ENCODE measurements around the gene USP28.
"Not testable (repeated sequence)": the region's sequence is repeated elsewhere in the genome, so short reads cannot be mapped to it uniquely, and the experiment has no call there.

Gene USP28

DNA sequence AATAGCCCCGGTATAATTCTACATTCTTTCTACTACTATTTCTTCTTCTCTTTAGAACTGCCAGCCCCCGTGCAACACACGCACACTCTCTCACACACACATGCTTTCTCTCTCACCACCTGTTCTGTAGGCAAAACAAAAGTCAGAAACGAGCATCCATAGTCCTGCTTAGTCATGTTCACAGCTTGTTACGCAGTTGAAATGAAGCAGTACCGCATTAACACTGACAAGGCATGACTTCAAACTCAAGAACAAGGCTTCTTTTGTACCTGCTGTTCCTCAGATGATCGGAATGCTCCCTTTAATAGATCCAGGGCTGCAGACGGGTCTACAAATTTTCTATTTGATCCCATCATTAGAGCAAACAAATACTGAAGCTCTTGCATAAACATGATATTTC lies 42.2 kb downstream of the USP28 start:
- no peak for DNase-seq

DNA sequence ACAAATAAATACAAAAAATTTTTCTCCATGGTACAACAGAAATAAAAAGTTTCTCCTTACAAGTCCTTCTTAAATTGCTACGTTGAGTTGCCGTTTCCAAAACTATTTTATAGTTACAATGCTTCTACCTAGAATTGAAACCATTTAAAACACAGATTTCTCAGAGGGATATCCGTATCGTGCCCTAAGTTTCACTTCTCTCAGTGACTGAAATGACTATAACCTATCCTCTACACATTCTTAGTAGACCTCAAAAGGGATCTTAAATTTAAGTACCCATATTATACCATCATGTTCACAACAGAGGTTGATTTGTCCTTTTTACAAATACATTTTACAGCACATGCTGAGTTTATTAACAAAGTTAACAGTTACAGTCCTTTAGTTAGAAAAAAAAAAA lies 44.1 kb downstream of the USP28 start:
- no peak for DNase-seq

DNA sequence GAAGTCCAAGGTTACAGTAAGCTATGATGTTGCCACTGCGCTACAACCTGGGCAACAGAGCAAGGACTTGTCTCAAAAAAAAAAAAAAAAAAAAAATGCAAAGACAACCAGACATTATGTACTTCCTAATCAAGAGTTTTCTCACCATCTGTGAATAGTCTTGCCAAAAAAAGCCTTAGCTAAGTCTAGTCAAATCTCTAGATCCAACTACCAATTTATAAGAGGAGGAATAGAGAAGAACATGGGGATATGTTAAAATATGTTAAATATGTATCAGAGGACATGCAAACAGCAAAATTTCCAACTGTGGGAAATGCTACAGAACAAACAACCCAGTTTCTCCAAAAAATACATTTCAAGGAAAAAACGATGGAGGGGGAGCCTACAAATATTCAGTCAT lies 45.6 kb downstream of the USP28 start:
- DNase-seq, result no peak

DNA sequence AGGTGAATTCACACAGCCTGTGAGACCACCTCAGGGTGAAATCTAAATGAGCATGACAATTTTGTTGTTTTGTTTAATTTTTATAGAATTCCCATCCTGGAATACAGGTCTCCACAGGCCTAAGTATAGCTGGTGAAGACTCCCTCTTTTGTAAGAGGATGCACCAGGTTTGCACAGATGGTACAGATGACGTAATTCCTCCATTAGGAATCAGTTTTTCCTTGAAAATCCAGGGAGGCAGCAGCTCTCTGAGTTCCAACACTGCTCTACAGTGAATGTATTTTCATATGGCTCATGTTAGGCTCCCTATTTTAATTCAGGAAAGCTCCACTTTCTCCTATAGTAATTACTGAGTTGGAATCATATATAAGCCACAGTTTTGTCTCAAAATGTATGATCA lies 47.2 kb downstream of the USP28 start:
- no peak for DNase-seq

DNA sequence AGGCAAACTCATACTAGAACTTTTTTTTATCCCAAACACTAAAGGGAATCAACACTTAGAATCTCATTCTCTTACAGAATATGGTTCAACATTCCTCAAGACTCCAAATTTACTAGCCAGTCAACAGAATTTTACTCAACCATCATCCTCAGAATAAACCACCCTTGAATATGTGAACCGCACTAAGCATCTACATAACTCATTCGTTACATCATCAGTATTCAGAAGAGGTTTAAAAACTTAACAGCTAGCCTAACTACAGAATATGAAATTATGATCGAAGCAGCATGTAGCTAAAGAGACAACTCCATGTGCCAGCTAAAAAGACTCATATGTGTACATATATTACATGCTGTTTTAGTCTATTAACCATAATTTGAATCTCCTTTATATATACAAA lies 47.9 kb downstream of the USP28 start:
- DNase-seq, result no peak

DNA sequence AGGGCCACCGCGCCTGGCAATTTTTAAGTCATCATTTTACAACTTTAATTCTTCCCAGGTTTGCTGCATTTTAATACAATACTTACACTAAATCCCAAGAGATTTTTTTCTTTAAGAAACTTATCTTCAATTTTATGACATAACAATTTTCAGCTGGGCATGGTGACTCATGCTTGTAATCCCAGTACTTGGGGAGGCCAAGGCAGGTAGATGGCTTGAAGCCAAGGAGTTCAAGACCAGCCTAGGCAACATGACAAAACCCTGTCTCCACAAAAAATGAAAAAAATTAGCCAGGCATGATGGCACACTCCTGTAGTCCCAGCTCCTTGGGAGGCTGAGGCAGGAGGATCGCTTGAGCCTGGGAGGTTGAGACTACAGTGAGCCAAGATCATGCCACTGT lies 56.9 kb downstream of the USP28 start:
- no peak for DNase-seq

DNA sequence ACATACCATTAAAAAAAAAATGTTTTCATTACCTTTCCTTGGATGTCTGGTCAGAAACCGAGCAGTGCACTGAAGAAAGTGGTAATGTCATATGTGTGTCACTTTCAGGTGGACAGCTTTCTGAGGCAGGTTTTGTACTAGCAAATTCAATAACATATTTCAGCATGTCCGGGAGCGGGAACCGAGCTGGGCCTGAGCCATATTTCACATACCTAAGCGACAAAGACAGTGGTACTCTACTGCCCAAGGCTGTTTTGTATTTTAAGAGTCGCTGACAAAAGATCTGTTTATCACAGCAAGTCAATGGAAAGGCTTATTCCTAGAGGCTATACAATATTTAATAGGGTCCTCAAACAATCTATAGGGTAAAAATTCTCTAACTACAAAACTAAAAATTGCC lies 57.7 kb downstream of the USP28 start:
- no peak for DNase-seq

DNA sequence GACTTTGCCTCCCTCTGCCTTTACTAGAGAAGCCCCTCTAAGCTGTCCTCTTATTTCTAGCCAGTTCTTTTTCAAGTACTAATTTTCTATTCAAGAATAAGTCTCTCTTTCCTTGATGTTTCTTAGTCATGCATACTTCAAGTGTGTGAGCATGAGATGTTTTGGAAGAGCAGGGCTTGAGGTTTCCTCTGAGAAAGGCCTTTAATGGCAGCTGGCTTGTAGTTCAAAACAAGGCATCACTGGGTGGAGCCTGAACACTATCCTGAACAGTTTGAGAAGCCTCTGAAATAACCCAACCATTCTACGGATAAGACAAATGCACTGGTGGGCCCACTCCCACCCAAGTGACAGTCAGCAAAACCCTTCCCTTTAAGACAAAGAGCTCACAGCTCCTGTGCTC lies 58.2 kb downstream of the USP28 start:
- DNase-seq, result no peak

DNA sequence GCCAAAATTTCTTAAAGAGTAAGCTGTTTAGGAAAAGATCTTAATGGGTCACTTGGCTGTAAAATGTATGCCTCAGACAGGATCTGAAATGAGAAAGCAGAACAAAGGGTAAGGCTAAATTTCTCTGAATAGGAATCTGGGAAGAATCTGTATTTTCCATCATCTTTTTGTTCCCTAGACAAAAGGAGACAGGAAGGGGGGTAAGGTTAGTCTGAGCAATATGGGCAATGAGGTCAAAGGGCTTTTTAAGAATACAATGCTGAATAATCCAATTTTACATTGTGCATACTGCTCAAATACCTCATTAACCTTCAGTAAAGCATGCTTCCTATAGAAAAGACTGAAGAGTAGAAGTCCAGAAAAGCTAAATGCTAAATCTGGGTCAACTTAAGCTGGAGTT lies 61.2 kb downstream of the USP28 start:
- DNase-seq, result no peak

DNA sequence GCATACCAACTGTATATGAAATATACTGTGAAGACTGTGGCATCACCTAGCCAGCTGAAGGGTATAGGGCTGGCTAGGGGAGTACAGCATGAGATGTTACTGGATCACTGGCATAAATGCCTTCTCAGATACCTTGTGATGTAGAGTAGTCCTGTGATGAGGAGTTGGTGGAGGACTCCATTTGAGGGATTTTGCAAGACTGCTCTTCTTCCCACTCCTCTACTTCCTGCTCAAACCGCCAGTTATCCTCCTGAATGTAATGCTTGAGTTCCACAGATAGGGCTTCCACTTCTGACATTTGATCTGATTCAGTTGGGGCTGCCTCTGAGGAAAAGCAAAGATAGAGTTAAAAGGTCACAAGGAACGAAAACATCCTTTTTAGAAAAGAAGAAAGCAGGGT lies 66.4 kb downstream of the USP28 start:
- no peak for DNase-seq

DNA sequence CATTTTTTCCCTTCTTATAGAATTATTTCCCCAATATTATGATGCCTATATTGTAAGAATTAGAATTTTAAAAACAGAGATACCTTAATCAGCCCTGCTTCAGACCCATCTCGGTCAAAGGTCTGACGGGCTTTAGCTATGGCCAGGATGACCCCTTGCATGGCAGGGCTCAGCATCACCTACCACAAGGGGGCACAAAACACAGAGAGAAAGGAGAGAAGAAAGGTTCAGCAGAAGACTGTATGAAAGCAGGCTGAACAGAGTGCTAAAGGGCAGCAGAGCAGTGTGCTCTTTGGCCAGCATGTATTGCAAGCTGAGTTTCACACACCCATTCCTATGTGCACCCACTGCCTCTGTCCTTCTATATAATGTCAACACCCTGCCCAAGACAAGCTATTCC lies 69.0 kb downstream of the USP28 start:
- no peak for DNase-seq

DNA sequence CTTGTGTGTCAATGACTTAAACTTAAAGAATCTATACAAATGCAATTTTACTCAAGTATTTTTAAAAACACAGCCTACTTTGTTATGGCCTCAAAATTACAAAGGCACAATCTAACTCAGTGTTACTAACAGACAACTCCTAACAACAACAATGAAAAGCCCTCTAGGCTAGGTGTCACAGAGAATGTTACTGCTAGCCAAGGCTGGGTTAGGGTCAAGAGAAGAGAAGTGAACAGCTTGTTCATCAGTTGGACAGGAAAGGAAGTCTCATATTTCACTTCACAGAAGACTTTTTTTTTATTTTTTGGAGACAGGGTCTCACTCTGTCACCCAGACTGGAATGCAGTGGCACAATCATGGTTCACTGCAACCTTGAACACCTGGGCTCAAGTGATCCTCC lies 69.7 kb downstream of the USP28 start:
- no peak for DNase-seq

DNA sequence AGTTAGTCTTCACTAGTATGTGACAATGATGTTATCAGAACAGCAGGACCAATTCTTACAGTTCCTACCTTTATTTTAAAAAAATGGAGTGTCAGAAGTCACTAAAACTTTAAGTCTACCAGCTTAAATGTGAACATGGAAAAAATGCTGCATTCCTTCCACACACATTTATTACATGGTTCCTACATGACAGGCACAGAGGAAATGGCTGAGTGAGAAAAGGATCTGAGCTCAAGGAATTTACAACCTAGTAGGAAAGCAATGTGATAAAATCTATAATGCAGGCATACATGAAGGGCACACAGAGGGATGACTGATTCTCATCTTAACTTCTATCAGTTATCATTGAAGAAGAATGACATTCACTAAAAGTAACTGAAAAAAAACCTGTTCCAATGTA lies 72.8 kb downstream of the USP28 start:
- no peak for DNase-seq

DNA sequence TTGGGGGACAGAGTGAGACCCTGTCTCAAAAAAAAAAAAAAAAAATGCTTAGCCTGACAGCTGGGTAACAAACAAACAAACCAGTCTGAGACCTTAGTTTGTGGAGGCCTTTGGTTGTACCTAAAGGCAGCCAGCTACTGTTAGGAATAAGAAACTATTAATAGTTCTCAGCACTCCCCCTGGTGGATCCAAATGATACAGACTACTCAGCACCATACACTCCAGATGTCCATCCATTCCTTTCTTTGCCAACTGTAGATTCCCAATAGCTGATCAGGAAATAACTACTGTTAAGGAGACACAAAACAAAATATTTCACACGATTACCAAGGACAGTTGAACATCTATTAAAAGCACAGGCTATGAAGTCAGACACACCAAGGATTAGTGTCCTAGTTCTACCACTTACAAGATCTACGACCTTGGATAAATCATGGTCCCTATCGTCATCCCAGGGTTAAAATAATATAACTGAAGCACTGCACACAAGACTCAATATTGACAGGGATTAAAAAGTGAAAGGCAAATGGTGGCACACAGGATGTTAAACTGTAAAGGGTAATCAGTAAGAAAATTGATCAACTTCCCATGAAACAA lies 78.6 kb downstream of the USP28 start:
- peak; percentile 27 for DNase-seq

DNA sequence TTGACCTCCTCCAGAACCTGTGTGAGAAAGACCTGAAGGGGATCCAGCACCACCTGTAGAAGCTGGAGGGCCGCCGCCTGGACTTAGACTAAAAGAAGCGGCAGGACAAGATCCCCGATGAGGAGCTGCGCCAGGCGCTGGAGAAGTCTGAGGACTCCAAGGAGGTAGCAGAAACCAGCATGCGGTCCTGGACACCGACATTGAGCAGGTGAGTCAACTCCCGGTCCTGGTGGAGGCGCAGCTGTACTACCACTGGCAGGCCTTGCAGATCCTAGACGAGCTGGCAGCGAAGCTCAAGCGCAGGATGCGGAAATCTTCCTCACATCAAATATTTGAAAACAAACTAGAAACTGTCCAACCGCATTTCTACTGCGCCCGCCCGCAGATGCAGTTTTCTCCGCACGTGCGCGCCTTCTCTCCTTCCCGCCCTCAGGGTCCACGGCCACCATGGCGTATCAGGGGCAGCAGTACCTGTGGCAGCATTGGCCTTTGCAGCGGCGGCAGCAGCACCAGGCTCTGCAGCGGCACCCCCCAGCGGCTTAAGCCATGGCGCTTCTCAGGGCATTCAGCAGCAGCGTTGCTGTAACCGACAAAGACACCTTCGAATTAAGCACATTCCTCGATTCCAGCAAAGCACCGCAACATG lies 85.6 kb downstream of the USP28 start:
- DNase-seq, result no peak

DNA sequence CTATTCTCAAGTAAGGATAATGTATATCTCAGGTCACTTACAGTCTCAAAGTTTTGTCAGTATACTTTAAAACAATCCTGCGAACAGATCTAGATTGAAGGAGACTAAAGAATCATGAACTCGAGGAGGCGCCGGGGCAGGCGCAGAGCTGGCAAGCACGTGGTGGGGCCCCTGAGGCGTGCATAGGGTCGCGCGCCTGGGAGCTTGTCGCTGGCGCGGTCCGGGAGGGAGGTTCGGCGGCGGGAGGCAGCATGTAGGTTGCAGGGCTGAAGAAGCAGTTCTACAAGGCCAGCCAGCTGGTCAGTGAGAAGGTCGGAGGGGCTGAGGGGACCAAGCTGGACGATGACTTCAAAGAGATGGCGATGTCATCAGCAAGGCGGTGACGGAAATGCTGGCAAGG lies 86.4 kb downstream of the USP28 start:
- DNase-seq, result not testable (repeated sequence)

DNA sequence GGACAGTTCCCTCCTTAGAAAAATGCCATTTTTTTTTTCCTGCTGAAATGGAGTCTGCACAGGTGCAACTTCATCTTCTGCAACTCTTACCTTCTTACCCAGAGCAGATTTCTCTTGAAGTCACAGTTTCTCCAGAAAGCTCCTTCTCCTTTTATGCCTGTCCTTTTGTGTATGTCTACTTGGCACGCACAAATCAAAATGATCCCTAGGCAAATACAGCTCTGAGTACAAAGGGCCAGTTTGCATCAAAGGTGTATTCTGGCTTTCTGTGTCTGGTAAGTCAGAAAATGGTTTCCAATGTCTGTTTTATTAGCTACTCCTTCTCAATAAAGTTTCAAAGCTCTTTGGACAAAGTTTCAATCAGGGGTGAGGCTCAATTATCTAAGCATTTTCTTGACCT lies 93.2 kb downstream of the USP28 start:
- DNase-seq, result no peak

DNA sequence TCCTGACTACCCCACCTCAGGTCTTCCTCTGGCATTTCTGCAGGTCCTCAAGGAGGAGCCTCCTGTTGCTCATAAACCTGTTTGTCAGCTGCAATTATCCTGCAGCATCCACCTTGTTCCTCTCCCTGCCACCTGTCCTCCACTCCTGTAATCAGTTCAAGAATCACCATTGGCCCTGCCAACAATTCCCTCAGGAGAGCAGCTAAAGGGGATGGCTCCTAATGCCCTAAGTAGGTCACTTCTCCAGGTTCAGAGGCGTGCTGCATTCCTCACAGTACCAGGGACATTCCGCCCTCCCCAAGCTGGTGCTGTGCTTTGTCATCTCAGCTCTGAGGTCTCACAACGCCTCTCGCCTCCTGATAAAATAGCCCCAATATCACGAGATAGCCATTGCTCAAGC lies 93.7 kb downstream of the USP28 start:
- DNase-seq, result no peak

DNA sequence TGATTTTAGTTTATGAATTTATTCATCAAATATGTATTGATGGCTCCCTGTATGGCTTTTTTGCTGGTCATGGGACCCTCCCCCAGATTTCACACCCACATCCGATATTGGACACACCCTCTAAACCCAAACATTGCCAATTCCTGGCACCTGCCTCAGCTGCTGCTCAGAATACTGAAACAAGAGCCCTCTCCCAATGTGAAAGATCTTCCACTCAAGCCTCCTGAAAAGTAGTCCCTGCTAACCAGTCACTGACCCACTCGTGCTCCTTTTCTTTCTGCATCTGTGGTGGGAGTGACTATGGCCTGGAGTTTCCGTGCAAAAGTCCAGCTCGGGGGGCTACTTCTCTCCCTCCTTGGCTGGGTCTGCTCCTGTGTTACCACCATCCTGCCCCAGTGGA lies 95.9 kb downstream of the USP28 start, which contains the start of gene CLDN25:
Gene CLDN25, plus strand, starts transcription at position 301 of the 400 bp plus-strand sequence. Its CDS starts 0 bp downstream, at position 301.
- no peak for DNase-seq

DNA sequence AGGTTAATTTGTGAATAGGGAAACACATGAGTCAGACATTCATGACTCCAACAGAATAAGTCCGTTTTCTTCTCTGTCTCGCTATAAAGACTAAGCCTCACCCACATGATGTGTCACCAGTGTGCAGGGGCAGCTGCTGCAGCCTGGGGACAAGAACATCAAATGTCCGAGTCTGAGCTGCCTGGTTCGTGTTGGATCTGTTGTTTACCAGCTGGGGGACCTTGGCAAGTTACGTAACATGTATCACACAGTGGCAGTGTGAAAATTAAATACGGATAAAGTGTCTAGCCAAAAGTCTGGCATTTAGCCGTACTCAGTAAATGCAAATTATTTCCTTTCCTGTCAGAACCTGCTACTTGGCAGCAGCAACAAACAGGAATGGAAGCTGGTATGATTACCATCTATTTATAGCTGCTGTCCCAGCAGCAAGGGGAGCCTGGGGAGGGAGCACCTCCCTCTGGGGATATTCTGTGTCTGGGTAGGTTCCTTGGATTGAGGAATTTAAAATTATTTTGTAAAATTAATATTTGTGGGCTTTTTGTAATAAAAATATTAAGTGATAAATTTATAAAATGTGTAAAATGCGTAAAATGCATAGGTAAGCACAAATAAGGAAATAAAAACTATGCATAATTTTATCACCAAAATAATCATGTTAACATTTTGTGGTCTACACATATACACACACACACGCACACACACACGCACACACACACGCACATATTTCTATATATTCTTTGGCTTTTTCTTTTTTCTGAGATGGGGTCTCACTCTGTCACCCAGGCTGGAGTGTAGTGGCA lies 97.1 kb downstream of the USP28 start:
- DNase-seq, result no peak

DNA sequence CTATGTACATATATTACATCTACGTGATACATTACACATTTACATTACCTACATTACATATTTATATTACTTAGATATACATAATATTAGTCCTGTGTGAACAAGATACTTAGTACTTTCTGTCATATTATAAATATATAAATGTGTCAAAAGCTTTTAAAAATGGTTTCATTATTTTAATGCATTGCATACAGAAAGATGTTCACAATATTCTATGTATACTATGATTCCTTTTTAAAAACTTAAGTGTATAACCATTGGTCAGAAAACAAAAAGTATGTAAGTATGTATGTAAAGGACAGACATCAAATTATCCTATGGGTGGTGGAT lies 101.2 kb downstream of the USP28 start:
- DNase-seq, result no peak

DNA sequence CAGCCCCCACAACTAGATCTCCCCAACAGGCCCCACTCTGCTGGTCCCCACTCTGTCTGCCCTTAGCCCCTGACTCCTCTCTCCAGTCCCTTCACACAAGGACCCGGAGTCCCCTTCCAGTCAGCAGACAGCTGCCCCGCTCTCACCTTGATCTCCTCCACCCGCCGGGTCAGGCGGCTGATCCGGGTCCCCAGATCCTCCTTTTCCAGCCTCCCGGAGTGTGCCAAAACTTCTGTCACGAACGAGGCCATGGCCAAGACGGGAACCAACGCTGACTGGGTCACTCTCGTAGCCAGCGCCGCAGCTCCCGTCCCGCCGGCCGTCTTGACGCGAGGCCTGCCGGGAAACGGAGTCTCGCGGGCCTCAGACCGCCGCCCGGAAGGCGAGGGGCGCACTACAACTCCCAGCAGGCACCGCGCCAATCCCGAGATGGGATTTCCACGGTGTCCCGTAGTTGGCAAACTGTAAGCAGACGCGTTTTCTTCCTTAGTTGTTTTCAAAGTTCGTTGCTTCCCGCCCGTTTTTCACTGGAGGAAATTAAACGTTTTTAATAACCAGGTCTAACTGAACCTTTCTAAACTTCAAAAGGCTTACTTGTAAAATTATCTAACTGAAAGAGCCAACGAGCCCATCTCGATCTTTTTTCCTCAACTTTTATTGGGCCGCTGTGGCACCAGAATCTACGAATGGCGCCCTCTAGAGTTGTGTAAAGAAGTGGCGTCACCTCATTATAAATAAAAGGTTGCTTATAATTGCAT lies 101.8 kb downstream of the USP28 start, which contains the start of gene ZW10:
Gene ZW10, minus strand, starts transcription at position 277 of the 758 bp plus-strand sequence. Its CDS starts 26 bp downstream, at position 251.
- peak; percentile 93 for DNase-seq

DNA sequence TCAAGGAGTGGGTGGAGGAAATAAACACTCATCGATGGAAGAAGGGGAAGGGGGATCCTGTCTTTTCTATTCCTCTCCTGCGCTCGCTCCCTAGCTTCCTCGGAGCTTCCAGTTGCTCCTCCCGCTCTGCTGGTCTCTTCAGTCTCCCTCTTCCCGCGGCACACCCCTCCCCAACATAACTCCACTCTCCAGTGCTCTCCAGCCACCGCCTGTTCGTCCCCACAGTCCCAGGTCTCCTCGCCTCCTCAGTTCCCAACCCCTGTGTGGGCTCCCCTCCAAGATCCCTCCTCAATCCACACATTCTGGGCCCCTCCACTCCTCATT lies 102.3 kb downstream of the USP28 start:
- no peak for DNase-seq

DNA sequence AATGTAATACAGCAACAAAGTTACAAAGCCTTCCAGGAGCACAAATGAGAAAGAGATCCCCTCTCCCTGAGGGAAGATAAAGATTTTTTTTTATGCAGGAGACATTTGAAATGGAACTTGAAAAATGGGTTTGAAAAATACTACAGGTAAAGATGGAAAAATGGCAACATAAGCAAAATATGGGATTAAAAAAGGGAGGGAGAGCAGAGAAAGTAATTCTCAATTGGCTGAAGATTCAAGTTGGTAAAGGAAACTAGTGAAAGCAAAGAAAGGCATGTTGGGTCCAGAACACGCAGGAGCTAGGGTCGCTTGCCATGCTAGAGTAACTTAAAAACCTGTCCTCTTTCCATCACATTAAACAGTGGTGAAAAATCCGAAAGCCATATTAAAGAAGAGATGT lies 103.4 kb downstream of the USP28 start:
- DNase-seq, result no peak
